Epidermal melanocyte (primary cell): ENCODE data around the gene GRID2.

Experiments
- DNase-seq: peaks from one replicate; pipeline ENCODE4 v3.0.0; 2011; ENCODE audit warnings: low spot score; ENCODE audit not compliant: insufficient read length

GRID2 gene

DNA sequence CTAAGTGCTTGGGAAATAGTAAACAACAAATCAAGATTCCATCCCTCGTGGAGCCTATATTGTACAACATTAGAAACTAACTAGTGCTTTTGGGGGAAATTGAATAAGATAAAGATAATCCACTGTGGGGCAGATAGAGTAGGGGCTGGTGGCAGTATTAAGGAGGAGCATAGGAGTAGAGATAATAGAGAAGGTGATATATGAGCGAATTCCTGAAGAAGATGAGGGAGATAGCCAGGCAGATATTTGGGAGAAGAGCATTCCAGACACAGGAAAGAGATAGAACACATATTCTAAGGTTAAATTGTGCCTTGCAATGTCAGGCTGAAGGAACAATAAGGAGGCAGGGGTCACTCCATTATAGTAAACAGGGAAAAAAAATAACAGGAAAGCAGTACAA is 218.2 kb downstream of the GRID2 start:
- no peak for DNase-seq

DNA sequence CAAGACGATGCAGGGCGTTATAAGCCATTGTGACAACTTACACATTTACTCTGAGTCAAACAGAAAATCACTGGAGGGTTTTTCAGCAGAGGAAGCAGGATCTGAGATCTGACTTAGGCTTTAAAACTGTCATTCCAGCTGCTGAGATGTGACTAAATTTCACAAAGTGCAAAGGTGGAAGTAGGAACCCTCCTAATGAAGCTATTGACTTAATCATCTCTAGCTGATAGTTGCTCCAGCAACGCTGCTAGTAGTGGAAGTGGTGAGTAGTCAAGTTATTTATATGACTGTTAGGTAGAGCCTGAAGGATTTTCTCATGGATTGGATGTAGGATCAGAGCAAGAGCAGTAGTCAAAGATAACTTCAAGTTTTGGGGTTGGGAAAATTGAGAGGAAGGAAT is 218.6 kb downstream of the GRID2 start:
- no peak for DNase-seq

GRCh38 chr4:92524131-92524530 is 220.4 kb downstream of the GRID2 start:
- DNase-seq, result no peak

DNA sequence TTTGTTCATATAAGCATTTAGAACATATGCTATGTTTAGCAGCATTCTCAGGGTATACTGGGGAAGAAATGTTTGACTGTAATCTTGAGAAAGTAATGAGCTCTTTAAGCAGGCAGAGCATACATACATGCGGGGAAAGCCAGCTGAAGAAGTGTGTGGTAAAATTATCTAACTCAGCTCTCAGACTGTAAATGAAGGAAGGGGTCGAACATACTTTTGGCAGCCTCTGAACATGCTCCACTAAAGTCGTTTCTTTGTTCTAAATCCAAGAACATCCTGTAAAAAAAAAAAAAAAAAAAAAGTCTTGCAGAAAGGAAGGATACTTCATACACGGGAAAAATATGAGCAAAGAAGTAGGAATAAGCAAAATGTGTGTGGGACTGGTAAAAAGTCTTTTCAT is 224.8 kb downstream of the GRID2 start:
- no peak for DNase-seq

- DNase-seq, result no peak
These were observed 225.7 kb downstream of the GRID2 start for GRCh38 chr4:92529510-92529909.

- no peak for DNase-seq
These were observed 231.8 kb downstream of the GRID2 start for GRCh38 chr4:92535599-92535998.

DNA sequence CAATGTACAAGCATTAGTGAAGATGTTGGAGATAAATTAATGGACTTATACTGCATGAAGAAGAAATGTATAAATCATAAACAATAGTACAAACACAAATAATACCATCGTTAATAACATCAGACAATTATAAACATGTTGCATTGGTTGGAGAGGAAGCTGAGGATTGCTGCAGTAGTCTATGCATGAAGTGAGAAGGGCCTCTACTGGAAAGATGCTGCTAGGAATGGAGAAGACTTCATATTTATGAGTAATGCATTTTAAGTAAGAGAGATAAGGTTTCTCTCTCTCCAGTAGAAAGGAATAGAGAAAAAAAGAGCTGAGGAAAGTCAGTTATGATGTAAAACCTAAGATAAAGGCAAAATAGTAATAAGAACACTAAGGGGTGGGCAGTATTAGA is 247.8 kb downstream of the GRID2 start:
- no peak for DNase-seq

DNA sequence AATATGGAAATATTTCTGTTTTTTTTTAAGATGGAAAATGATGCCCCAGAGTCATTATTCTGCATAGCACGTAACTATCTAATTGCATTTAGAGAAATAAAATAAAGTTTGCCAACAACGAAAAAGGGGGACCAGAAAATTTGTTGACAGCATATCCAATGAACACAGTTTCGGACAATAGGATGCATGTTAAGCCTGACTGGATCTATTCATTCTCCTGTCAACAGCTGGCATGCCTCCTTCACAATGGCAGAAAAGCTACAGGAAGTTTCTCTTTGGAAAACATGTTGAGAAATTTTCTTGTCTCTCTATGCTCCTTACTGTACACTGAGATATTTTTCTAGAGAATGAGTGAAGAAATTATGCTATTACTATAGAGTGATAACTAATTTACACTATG is 262.5 kb downstream of the GRID2 start:
- DNase-seq, result no peak

DNA sequence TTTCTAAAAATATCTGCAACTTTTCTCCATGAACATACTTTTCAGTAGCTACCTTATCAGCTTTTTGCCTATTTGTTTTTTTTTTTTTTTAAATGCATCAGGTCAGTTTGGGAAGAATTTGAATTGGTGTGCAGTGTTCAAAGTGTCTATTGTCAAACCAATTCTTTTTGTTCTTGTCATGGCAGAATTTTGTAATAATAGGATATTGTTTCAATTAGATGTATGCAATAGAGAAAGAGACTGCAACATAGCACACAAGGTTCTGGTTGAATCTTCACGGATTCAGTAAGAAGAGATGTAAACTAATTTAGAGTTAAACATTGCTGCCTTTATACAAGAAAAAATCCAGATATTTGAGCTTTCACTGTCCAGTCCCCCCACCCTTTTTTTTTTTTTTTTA is 277.1 kb downstream of the GRID2 start:
- DNase-seq, result no peak

GRCh38 chr4:92599044-92599443 is 295.3 kb downstream of the GRID2 start:
- DNase-seq, result no peak

DNA sequence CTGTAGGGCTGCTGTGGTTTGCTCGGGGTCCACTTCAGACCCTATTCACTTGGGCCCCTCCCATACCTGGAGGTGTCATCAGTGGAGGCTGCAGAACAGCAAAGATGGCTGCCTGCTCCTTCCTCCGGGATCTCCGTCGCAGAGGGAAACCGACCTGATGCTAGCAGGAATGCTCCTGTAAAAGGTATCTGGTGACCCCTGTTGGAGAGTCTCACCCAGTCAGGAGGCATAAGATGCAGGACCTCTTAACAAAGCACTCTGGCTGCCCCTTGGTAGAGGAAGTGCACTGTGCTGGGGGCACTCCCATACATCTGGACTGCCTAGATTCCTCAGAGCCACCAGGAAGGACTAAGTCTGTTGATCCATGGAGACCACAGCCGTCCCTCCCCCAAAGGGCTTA is 296.9 kb downstream of the GRID2 start:
- no peak for DNase-seq

DNA sequence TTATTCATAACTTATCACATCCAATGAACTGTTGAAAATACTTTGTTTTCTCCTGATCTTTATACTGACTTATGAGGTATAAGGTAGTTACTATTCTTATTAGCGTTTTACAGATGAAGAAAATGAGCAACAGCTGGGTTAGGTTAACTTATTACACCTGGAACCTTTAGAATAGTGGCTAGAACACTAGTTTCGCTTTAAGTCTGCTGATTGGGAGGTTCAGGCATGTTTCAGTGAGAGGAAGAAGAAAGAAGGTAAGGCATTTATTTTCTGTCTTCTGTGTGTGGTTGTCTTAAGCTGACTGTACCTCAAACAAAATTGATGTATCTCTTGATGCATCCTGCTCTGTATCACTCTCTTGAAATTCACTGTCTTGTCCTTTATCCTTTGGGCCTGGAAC is 302.5 kb downstream of the GRID2 start:
- DNase-seq, result no peak

DNA sequence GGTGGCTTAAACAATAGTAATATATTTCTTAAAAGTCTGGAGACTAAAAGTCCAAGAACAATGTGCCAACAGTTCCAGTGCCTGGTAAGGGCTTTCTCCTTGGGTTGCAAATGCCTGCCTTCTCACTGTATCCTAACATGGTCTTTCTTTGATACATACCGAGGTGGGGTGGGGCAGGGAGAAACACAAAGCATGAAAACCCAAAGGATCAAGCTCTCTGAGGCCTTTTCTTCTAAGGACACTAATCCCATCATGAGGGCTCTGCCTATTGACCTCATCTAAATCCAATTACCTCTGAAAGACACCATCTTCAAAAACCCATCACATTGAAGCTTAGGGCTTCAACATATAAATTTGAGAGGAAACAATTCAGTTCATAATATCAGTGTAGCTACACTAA is 311.3 kb downstream of the GRID2 start:
- no peak for DNase-seq

DNA sequence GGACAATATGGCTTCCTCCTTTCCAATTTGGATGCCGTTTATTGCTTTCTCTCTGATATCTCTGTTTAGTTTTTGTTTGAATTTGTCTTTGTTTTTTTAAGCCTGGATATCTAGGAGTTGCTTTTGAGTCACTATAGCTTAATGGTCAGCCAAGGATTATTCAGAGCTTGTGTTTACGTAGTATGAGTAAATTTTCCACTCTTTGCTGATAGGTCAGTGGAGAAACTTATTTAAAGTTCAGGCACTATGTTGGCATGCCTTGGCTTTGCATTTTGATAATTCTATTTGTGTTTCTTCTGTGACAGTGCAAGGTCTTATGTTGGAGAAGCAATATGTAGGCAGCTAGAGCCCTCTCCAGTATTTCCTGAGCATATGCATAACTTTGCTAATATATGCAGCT is 315.2 kb downstream of the GRID2 start:
- DNase-seq, result no peak

DNA sequence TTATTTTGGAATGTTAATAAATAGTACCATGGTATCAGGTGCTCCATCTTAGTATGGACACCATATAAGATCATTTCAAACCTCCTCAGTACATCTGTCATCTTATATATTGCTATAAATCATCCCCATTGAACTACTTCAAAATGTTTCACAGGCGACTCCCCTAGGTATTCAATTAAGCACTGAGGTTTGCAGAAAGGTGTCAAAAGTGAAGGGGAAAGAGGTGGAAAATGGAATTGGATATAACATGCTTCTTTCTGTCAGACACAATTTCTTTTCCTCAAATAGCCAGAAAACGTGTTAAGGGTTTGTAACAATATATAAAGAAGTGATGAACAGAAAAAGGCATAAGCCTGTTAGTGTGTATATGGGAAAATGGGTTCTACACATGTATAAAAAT is 325.5 kb downstream of the GRID2 start:
- DNase-seq, result no peak

GRCh38 chr4:92634882-92635281 is 331.1 kb downstream of the GRID2 start:
- DNase-seq, result no peak

DNA sequence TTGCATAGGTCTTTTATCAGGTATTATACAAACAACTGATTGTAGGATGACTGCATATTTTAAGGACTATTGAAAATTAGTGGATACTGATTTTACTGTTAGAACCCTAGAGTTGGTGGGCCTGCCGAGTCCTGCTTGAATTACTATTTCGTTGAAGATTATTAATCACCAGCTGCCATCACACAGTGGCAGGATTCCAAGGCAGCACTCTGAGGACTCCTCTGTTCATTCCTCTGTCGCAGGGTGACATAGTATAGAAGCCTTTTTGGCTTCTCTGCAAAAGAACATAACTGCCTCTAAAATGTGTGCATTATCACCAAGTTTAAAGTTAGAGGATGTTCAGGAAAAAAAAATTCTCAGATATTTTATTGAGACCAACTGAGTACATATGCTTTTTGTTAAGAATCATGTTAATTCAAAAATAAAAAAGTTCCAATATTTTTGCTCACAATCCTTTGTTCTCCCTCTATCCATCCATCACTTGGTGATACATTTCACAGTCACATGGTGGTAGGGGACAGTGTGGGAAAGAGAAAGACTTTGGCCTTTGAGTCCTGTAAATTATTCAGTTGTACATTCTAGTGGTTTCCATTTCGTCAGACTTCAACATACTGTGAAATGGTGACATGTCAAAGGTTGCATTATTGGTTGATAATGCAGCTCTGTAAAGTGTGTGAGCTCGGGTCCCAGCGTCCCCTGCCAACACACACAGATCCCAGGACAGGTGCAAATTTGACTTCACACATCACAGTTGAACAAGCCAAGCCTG is 332.5 kb downstream of the GRID2 start:
- DNase-seq, result no peak

DNA sequence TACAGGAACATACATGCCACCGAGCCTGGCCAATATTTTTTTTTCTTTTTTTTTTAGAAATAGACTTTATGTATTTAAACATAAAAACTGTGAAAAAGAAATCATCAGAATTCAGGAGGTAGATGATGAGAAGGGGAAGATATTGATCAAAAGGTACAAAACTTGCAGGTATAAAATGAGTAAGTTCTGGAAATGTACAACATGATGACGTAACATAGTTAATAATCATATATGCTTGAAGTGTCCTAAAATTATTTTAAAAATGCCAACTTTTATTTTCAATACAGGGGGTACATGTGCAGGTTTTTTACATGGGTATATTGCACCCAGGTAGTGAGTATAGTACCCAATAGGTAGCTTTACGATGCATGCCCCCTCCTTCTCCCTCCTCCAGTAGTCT is 337.6 kb downstream of the GRID2 start:
- no peak for DNase-seq

GRCh38 chr4:92646826-92647225 is 343.1 kb downstream of the GRID2 start:
- no peak for DNase-seq

- no peak for DNase-seq
These were observed 347.8 kb downstream of the GRID2 start for GRCh38 chr4:92651536-92651935.

- DNase-seq, result no peak
These were observed 350.3 kb downstream of the GRID2 start for GRCh38 chr4:92654084-92654483.

DNA sequence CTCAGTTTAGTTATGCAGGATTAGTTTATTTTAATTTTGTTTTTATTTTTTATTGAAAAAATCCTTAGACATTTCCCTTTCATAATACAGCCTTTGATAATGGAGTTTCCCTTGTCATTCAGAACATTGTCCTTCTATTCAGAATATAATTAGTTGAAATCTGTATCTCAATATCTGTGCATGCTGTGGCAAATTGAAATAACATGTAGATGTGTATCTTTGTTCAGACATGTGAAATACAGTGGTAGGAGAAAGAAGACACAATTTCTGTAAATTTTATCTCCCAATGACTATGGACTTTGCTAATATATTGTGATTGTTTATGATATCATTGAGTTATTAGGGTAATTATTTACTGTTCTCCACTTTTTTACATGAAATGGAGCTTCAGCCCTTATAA is 353.9 kb downstream of the GRID2 start:
- DNase-seq, result no peak

DNA sequence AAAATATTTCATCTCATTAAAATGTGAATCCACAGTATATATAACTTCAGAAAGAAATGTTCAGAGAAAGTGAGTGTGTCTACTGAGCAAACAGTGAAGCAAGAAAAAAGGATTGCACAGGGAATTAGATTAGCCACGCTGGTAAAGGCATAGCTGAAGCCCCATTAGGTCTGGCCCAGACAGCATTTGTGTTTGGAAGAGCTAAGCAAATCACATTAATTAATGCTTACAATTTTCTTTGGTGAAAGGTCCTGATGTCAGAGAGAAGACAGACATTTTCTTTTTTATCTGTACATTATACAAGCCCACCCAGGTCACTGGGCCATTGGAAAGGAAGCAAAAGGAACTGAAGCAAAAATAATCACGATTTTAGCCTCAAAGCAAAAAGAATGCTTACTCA is 354.6 kb downstream of the GRID2 start:
- no peak for DNase-seq

DNA sequence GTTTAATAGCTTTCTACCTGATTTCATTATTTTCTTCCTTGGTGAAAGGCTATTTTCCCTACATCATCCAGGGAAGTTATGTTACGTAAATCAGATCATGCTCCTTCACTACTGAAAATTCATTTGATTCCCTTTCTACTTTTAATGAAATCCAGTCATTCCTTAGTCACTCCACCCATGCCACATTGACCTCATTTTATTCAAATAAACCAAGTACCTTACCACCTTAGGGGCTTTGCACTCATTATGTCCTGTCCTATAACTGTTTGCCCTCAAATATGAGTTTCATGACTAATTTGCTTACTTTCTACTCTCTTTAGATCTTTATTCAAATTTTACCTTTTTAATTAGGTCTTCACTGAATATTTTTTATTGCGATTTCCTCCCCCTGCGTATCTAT is 374.0 kb downstream of the GRID2 start:
- DNase-seq, result no peak
